ENCODE data around the gene RPP40.
"Not testable (repeated sequence)": the region's sequence is repeated elsewhere in the genome, so short reads cannot be mapped to it uniquely, and the experiment has no call there.

Gene RPP40

GRCh38 chr6:5014072-5014561 is 10.3 kb upstream of the RPP40 start:
- no peak for DNase-seq

- peak; percentile 80 for DNase-seq
Observed at GRCh38 chr6:5012519-5012918, 8.7 kb upstream of the RPP40 start.

- DNase-seq: no peak
Observed at GRCh38 chr6:5011346-5011745, 7.5 kb upstream of the RPP40 start.

DNA sequence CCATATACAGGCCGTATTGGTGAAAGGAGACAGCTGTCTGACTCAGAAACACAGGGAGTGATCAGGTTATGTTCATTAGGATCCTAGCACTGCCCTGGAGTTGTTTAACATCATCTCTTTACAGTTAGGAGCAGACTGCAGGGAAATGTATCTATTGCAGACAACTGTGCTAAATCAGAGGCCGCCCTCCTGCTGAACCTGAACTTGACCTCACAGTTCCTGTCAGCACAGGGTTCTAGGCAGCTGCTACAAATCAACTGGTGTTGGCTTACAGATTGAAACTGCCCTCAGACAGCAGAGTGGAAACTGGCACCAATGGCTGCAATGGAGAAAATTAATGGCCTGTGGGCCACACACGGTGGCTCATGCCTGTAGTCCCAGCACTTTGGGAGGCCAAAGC is 3.7 kb upstream of the RPP40 start:
- no peak for DNase-seq

DNA sequence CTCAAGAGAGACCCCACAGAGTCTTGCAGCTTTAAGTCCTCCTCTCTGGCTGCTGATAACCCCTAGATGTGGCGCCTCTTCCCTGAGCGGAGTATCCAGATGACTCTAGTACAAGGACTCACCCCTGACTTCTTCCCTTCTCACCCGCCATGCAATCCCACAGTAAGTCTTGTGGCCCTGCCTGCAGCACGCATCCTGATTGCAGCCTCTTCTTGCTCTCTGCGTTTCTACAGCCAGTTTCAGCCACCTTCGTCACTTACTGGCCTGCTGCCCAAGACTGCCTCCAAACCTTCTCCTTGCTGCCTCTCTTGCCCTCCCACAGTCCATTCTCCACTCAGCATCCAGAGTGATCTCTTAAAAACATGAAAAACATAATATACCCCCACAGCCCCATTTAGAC is 2.4 kb upstream of the RPP40 start:
- DNase-seq: no peak

DNA sequence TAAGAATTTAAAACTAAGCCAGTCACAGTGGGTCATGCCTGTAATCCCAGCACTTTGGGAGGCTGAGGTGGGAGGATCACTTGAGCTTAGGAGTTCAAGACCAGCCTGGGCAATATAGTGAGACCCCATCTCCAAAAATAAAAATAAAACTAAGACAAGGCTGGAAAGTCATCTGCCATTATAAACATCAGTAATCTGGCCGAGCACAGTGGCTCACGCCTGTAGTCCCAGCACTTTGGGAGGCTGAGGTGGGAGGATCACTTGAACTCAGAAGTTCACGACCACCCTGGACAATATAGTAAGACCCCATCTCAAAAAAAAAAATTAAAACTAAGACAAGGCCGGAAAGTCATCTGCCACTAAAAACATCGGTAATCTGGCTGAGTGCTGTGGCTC is 1.2 kb upstream of the RPP40 start:
- DNase-seq: not testable (repeated sequence)

GRCh38 chr6:5004373-5005037 is 668 bp upstream of the RPP40 start:
- no peak for DNase-seq

DNA sequence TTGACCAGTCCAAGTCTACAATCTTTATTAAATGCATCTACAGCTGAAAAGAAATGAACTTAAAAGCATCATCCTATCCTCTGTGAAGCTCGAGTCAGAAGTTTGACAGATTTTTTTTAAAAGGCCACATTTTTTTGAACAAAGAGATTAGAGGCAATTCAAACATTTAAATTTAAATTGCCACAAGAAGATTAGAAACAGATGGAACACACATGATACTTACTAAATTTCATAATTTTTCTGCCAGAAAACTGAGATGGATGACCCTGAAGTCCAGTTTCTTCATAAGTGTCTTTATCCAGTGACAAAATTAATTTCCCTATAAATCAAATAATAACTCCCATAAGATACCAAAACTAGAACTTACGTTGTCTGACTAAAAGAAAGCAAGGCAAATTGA is 4.3 kb downstream of the RPP40 start:
- DNase-seq: no peak

DNA sequence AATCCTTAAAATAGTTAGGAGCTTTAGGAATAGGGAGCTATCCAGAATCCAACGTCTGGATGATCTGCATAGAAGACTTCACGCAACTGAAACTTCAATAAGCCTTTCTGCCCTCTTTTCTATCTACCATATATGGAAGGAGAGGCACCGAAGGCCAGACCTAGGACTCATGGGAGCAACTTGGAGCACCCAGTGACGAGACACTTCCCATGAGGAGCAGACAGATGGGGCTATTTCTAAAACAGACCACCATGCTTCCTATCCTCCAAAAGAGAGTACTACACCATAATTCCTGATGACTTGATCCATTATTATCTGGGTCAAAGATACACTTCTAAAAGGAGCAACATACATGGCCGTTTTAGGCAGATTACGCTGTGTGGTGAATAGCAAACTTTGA is 6.0 kb downstream of the RPP40 start:
- no peak for DNase-seq

- DNase-seq: no peak
Observed at GRCh38 chr6:4994741-4995140, 9.1 kb downstream of the RPP40 start.

GRCh38 chr6:4987432-4987831 is 16.4 kb downstream of the RPP40 start:
- DNase-seq: no peak

DNA sequence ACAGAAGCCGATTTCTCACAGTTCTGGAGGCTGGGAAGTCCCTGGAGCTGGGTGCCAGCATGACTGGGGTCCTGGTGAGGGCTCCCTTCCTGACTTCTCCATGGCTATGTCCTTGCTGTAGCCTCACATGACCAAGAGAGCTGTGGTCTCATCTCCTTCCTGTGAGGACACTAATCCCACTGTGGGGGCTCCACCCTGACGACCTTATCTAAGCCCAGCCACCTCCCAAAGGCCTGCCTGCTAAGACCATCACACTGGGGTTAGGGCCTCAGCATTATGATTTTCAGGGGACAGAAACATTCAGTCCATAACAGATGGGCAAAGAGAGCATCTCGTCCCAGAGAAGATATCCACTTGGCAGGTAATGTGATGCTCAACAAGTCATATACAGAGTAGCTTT is 16.8 kb downstream of the RPP40 start:
- DNase-seq: no peak

DNA sequence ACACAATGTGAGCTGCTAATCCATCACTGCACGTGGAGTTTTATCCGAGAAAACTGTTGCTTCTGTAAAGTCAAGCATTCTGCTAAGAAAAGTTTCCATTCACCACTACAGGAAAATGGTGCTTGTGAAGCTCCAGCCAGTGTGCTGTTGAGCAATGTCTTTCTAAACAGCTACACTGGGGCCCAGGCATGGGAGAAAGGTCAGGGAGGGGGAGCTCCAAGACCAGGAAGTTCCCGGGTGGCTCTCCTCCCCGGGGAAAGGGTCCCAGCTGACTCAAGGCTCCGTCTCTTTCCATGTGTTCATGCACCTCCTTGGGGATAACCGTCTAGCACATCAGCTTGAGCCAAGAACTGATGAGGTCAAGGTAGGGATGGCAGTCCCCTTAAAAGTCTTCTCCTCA is 20.5 kb downstream of the RPP40 start:
- no peak for DNase-seq

- no peak for DNase-seq
Observed at GRCh38 chr6:4981761-4982160, 22.1 kb downstream of the RPP40 start.

GRCh38 chr6:4979426-4979825 is 24.4 kb downstream of the RPP40 start:
- no peak for DNase-seq

DNA sequence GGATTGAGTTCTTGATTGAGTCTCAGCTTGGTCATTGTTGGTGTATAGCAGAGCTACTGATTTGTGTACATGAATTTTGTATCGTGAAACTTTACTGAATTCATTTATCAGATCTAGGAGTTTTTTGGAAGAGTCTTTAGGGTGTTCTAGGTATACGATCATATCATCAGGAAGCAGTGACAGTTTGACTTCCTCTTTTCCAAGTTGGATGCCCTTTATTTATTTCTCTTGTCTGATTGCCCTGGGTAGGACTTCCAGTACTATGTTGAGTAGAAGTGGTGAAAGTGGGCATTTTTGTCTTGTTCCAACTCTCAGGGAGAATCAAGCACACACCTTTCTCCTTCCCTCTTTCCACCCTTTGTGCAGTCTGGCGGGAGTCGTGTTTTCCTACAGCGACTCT is 26.4 kb downstream of the RPP40 start:
- no peak for DNase-seq

- no peak for DNase-seq
Observed at GRCh38 chr6:4975506-4975905, 28.3 kb downstream of the RPP40 start.

GRCh38 chr6:4974962-4975361 is 28.9 kb downstream of the RPP40 start:
- DNase-seq: no peak

GRCh38 chr6:4973982-4974745 is 29.7 kb downstream of the RPP40 start:
- peak; percentile 35 for DNase-seq

DNA sequence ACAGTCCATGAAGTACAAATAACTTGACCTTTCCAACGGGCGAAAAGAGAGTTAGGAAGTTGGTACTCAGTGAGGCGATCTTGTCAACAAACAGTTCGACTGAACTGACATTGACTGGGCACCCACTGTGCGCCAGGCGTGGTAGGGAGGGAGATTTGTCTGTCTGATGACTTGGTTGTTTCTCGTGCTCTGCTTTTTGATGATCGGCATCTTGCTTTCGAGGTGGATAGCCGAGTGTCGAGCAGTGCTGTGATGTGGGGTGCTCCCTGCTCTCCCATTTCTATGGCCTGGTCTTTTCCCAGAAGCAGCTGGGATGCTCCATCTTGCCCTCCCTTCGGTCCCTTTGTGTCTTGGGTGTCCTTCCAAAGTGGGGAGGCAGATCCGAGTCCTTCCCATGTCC is 30.4 kb downstream of the RPP40 start:
- no peak for DNase-seq

GRCh38 chr6:4972438-4972837 is 31.4 kb downstream of the RPP40 start:
- no peak for DNase-seq

DNA sequence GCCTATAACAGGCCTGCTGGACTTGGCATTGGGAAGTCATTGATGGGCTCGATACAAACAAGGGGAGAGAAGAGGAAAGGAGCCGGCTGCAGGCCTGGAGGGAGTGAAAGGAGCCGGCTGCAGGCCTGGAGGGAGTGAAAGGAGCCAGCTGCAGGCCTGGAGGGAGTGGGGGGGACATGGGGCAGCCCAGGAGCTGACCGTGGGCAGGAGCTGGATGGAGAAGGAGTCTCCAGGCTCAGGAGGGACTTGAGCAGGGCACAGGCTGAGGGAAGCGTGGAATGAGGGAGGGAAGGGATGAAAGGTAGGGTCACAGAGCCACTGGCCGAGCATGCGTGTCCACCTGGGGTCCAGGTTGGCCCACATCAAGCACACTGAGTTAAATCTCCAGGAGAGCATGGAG is 32.0 kb downstream of the RPP40 start:
- no peak for DNase-seq

- DNase-seq: no peak
Observed at GRCh38 chr6:4970739-4971395, 33.0 kb downstream of the RPP40 start.
